DMS53 (cell line): ENCODE results near the gene NOB1.
"Not testable (repeated sequence)": the region's sequence is repeated elsewhere in the genome, so short reads cannot be mapped to it uniquely, and the experiment has no call there.

Experiments used
- DNase-seq: peaks from one replicate; lab custom pipeline; 2025; lab: John Stamatoyannopoulos, UW

NOB1 gene

GRCh38 chr16:69761983-69762813 lies 7.5 kb upstream of the NOB1 start, which contains the start of gene WWP2:
WWP2 (plus strand) TSS chr16:69762332; CDS start chr16:69787011, 24,679 bp downstream.
- DNase-seq = peak; percentile 94

GRCh38 chr16:69757375-69757774 lies 2.6 kb upstream of the NOB1 start:
- DNase-seq = not testable (repeated sequence)

- DNase-seq = no peak
These were observed 2.0 kb upstream of the NOB1 start for GRCh38 chr16:69756705-69757104.

GRCh38 chr16:69754143-69754468 lies 620 bp downstream of the NOB1 start:
- no peak for DNase-seq

- DNase-seq = no peak
These were observed 5.9 kb downstream of the NOB1 start for GRCh38 chr16:69748694-69749345.

GRCh38 chr16:69747115-69747514 lies 7.6 kb downstream of the NOB1 start:
- no peak for DNase-seq

GRCh38 chr16:69745959-69746358 lies 8.8 kb downstream of the NOB1 start:
- no peak for DNase-seq

GRCh38 chr16:69745232-69745612 lies 9.5 kb downstream of the NOB1 start:
- DNase-seq = no peak

- no peak for DNase-seq
These were observed 10.1 kb downstream of the NOB1 start for GRCh38 chr16:69744363-69745231.

- peak; percentile 25 for DNase-seq
These were observed 12.5 kb downstream of the NOB1 start for GRCh38 chr16:69741951-69742904.

- DNase-seq = no peak
These were observed 13.2 kb downstream of the NOB1 start for GRCh38 chr16:69741519-69741918.

- no peak for DNase-seq
These were observed 22.6 kb downstream of the NOB1 start for GRCh38 chr16:69732101-69732500.

GRCh38 chr16:69731280-69731679 lies 23.4 kb downstream of the NOB1 start:
- DNase-seq = not testable (repeated sequence)

- DNase-seq = not testable (repeated sequence)
These were observed 25.7 kb downstream of the NOB1 start for GRCh38 chr16:69729030-69729429.

GRCh38 chr16:69727916-69728270 lies 26.8 kb downstream of the NOB1 start:
- DNase-seq = peak; percentile 73

- DNase-seq = peak; percentile 98
These were observed 28.2 kb downstream of the NOB1 start, which contains the start of gene NQO1 for GRCh38 chr16:69726313-69727060. NQO1 (minus strand) TSS chr16:69726560; CDS start chr16:69726439, 121 bp downstream.

- peak; percentile 54 for DNase-seq
These were observed 29.0 kb downstream of the NOB1 start for GRCh38 chr16:69725480-69726312.

- DNase-seq = peak; percentile 19
These were observed 29.7 kb downstream of the NOB1 start for GRCh38 chr16:69724981-69725479.

- no peak for DNase-seq
These were observed 30.3 kb downstream of the NOB1 start for GRCh38 chr16:69724414-69724873.
